Medulla oblongata (tissue), 1 donor: ENCODE measurements around the gene PRMT1.
"Not testable (repeated sequence)": the region's sequence is repeated elsewhere in the genome, so short reads cannot be mapped to it uniquely, and the experiment has no call there.

ENCODE experiments used
- DNase-seq: peaks from one replicate; pipeline ENCODE4 v3.0.0-alpha.2; 2015; ENCODE audit errors: extremely low spot score

The PRMT1 gene

GRCh38 chr19:49719420-49719819 is 42.3 kb downstream of the PRMT1 start:
- not testable (repeated sequence) for DNase-seq

DNA sequence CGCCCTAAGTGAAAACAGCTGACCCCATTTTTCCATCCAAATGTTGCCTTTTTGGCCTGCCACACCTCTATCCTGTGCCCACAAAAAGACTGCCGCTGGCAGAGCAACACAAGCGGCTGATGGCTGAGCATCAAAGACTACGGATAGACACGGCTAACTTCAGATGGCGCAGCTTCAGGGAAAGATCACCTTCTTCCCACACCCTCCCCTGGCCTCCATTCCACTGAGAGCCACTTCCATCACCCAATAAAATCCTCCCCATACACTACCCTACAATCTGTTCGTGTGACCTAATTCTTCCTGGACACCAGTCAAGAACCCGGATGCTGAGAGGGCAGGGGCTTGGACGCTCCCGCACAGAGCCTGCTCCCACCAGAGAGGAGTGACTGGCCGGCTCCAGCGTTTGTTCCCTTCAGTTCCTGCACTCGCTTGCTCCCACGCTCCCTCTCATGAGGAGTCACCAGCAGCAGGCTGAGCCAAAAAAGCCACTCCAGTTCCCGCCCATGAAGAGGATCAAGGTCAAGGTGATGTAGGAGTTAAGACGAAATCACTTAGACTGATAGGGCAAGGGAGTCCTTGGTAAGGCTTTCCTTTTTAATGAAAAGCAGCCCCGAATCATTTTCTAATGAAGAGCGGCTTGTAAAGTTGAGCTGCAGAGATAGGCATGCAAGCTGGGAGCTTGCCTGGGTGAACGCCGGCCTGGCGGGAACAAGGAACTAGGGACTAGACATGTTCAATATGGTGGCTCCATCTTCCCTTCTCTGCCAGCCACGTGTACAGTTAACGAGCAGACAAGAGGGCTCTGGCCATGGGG is 50.4 kb downstream of the PRMT1 start:
- no peak for DNase-seq

GRCh38 chr19:49730166-49730565 is 53.1 kb downstream of the PRMT1 start:
- no peak for DNase-seq
